Measurements from ENCODE around the gene CUBN.

Gene CUBN

GRCh38 chr10:16984242-16984641, 145.4 kb downstream of the CUBN start:
- no peak for ATAC-seq

- ATAC-seq = no peak
Observed at GRCh38 chr10:16976803-16977202, 152.8 kb downstream of the CUBN start.

- no peak for ATAC-seq
Observed at GRCh38 chr10:16975188-16975587, 154.4 kb downstream of the CUBN start.

- ATAC-seq = no peak
Observed at GRCh38 chr10:16968416-16969041, 161.1 kb downstream of the CUBN start.

GRCh38 chr10:16967866-16968415, 161.7 kb downstream of the CUBN start:
- no peak for ATAC-seq

- ATAC-seq = peak in 1 of 2 donors; percentile 30
Observed at GRCh38 chr10:16966991-16967865, 162.4 kb downstream of the CUBN start.

GRCh38 chr10:16965740-16966447, 163.7 kb downstream of the CUBN start:
- ATAC-seq = no peak

GRCh38 chr10:16965344-16965616, 164.3 kb downstream of the CUBN start:
- ATAC-seq = no peak

- ATAC-seq = no peak
Observed at GRCh38 chr10:16964576-16965343, 164.9 kb downstream of the CUBN start.

- ATAC-seq = no peak
Observed at GRCh38 chr10:16960551-16960950, 169.1 kb downstream of the CUBN start.

- no peak for ATAC-seq
Observed at GRCh38 chr10:16957038-16957437, 172.6 kb downstream of the CUBN start.

- ATAC-seq = no peak
Observed at GRCh38 chr10:16954280-16955030, 175.2 kb downstream of the CUBN start.

- no peak for ATAC-seq
Observed at GRCh38 chr10:16953270-16953669, 176.3 kb downstream of the CUBN start.

- no peak for ATAC-seq
Observed at GRCh38 chr10:16952610-16953009, 177.0 kb downstream of the CUBN start.

GRCh38 chr10:16952080-16952479, 177.5 kb downstream of the CUBN start:
- ATAC-seq = no peak

GRCh38 chr10:16950656-16951601, 178.7 kb downstream of the CUBN start:
- no peak for ATAC-seq

GRCh38 chr10:16949816-16950215, 179.8 kb downstream of the CUBN start:
- no peak for ATAC-seq

GRCh38 chr10:16948361-16948760, 181.2 kb downstream of the CUBN start:
- ATAC-seq = peak; percentile 59 to 66

- ATAC-seq = no peak
Observed at GRCh38 chr10:16947069-16947468, 182.5 kb downstream of the CUBN start.

GRCh38 chr10:16945593-16945992, 184.0 kb downstream of the CUBN start:
- no peak for ATAC-seq

GRCh38 chr10:16944986-16945385, 184.6 kb downstream of the CUBN start:
- ATAC-seq = no peak

Data from activated CD4-positive, CD25-positive, alpha-beta regulatory T cell treated with anti-CD3 and anti-CD28 coated beads, Interleukin-2, amount 50 U/mL, for 24 hours (primary cell).